IPS-18c (cell line): ENCODE measurements around the gene U2AF1.
"Not testable (repeated sequence)": the region's sequence is repeated elsewhere in the genome, so short reads cannot be mapped to it uniquely, and the experiment has no call there.

Experiments
- H3K4me3 ChIP-seq: 2 replicates; pipeline ENCODE4 v1.7.0; 2013; ENCODE audit warnings: low read depth, mild to moderate bottlenecking, low read length, moderate library complexity; ENCODE audit not compliant: insufficient read depth
- H3K9me3 ChIP-seq: one replicate; pipeline ENCODE4 v1.6.1; 2013; ENCODE audit warnings: mild to moderate bottlenecking, low read length, moderate library complexity; ENCODE audit not compliant: control insufficient read depth, insufficient read depth

Gene U2AF1

DNA sequence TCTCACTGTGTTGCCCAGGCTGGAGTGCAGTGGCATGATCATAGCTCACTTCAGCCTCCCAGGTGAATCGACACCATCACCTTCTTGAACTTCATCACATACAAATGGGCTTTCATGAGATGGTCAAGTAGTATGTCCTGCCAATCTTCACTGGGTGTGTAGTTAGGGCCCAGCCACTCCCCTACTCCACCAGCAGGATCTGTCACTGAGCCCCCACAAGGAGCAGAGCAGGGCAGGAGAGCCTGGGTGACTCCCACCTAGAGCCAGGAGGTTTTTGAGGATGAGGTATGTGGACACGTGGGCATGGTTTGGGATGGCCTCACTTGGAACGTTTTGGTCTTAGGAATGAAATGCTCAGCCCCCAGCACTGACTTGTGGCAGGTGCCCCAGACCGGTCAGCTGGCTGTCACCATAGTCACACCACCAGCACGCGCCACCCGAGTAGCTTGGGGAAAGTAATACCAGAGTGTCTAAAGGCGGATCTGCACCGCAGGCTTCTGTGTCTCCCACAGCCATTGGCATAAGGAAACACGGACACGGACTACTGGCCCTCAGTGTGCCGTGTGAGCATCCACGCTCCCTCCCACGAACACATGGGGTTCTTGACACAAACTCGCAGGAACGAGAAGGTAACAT lies 15.3 kb downstream of the U2AF1 start:
- H3K9me3 ChIP-seq, H3K4me3 ChIP-seq: not testable (repeated sequence)

DNA sequence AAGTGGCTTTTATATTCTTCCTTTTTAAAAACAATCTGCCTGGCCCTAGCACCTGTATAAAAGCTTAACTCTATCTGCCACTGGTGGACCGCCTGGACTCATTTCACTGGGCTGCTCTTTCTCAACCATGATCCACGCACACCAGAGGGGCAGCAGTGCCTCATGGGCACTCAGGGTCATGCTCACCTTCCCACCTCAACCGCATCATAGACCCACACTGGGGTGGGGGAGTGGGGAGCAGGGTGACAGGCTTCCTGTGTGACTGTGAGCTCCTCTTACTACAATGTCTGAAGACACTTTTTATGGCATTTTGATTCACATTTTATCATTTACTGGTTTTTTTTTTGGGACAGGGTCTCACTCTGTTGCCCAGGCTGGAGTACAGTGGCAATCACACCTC lies 16.4 kb downstream of the U2AF1 start:
- H3K4me3 ChIP-seq: not testable (repeated sequence)

DNA sequence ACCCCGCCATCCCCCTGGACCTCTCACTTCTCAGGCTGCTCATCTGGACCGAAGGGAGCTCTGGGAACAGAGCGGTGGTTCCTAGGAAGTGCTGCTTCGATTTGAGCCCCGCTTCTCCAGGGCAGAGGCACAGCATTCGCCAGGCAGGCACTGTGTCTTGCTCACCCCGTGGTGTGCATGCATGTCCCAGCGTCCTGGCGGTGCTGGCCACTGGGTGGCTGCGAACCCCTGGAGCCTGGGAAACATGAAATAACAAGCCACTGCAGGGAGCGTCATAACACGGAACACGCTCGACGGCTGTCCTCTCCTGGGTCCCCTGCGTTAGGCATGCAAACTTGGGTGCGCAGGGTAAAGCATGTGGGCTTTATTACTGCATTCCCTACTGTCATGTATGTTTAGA lies 17.9 kb downstream of the U2AF1 start:
- H3K9me3 ChIP-seq: not testable (repeated sequence)

More for the DNA sequence above, 16.4 kb downstream of the U2AF1 start:
- H3K9me3 ChIP-seq: not testable (repeated sequence)

GRCh38 chr21:43082587-43083300 lies 24.6 kb downstream of the U2AF1 start:
- H3K9me3 ChIP-seq, H3K4me3 ChIP-seq: not testable (repeated sequence)

More for the DNA sequence above, 17.9 kb downstream of the U2AF1 start:
- H3K4me3 ChIP-seq: not testable (repeated sequence)

DNA sequence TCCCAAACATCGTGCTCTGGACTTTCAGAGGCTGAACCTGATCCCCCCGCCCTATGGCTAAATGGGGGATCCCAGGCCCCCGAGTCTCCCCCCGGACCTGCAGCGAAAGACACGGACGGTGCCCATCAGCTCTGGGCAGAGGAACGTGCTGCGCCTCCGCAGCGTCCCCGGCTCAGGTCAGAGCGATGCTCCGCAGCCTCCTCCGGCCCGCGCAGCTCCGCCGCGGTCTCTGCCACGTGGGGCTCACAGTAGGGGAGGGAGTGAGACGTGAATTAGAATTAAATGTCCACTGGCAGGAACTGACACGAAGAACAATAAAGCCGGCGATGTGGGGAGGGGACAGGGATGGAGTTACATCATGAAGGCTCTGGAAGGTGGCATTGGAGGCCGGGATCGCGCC lies 30.7 kb downstream of the U2AF1 start:
- H3K9me3 ChIP-seq, H3K4me3 ChIP-seq: not testable (repeated sequence)

DNA sequence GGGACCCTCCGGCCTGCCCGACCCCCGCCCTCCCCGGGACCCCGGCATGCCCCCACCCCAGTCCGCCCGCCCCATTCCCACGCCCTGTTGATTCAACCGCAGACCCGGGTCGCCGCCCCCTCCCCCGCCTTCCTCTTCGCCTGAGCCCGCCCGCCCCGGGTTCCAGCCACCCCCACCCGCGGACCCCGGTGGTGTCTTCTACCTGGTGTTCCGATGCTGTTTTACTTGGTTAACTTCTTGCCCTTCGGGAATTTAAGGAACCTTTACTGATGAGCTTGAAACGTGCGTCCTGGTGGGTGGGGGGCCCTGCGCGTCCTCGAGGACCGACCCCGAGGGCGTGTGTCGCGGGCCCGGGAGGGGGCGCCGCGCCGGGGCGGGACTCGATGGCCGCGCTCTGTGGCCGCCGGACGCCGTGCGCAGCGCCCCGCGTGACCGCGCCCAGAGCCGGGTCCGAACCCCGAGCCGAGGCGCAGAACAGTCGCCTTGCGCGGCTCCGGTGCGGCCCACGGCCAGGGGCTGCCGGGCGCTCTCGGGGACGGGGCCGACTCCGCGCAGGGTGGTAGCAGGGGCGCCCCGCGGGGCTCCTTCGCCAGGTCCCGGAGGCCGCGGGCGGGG lies 31.2 kb downstream of the U2AF1 start:
- H3K4me3 ChIP-seq, H3K9me3 ChIP-seq: not testable (repeated sequence)

DNA sequence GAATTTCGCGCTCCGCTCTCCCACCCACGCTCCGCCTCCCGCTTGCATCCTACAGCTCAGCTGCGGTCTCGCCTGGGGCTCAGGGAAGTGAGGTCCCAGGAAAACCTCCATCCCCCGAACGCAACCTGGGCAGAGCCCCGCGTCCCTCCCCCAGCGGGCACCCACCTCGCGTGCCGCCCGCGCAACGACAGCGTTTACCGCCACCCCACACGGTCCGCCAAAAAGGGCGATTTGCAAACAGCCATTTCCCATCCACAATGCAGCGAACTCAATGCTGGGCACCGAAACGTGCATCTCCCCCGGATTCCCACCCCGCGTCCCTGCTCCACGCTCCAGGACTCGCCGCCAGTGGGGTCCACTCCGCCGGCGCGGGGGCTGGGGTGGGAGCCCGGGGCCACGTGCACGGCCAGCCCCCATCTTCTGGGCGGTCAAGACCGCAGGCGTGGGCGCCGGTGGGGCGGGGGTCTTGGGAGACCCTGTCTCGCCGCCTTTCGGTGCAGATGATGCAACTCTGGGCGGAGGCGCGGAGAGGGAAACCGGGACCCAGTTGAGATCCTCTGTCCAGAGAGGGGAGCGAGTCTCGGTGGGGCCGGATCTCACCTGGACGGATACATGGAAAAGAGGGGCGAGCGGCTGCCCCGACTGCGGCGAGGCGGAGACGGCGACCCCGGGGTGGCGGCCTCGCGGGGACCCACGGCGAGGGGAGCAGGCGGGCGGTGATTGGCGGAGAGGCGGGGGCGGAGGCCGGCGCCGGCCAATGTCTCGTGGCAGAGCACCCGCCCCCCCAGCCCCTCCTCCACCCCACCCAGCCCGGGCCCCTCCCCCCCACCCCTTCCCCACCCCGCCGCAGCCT lies 32.0 kb downstream of the U2AF1 start, which contains the start of gene CBS:
Gene CBS (minus strand): TSS at position 666 of the 853 bp plus-strand sequence. CDS start 3,642 bp downstream, outside the sequence.
- H3K4me3 ChIP-seq, H3K9me3 ChIP-seq: not testable (repeated sequence)

GRCh38 chr21:43074401-43075169 lies 32.8 kb downstream of the U2AF1 start:
- not testable (repeated sequence) for H3K4me3 ChIP-seq, H3K9me3 ChIP-seq

GRCh38 chr21:43072742-43073141 lies 34.6 kb downstream of the U2AF1 start:
- not testable (repeated sequence) for H3K9me3 ChIP-seq, H3K4me3 ChIP-seq

GRCh38 chr21:43069682-43070081 lies 37.7 kb downstream of the U2AF1 start:
- H3K9me3 ChIP-seq, H3K4me3 ChIP-seq: not testable (repeated sequence)

DNA sequence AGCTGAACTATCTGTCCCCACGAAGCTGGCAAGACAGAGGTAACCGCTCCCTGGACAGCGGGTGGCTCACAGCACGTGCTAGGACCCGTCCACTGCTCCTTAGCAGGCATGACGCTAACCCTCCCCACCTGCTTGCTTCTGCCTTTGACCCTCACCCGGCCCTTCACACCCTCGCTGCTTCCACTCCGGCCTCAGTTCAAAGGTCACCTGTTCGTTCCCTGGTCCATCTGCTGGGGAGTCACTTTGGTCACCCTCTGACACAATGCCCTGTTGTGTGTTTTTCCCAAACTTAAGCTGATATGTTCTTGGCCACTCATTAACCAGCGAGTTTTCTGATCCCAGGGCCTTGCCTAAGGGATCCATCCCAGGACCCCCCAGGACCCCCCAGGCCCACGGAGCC lies 39.3 kb downstream of the U2AF1 start:
- not testable (repeated sequence) for H3K9me3 ChIP-seq, H3K4me3 ChIP-seq

DNA sequence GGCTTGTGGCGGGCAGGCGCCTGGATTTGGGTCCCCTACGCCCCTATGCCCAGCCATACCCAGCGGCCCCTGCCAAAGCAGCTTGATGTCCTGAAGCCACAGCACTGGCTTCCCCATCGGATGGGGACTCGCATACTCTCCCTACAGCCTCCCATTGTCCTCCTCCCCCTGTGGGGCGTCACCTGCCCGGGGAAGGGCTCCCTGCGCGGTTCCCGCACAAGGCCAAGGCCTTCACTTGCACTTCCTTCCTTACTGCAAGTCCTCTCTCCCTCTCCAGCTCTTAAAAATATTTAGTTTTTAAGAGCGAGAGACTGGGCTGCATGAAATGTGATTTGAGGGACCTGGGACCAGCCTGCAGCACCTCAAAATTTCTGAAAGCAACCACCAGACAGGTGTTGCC lies 40.7 kb downstream of the U2AF1 start:
- not testable (repeated sequence) for H3K9me3 ChIP-seq, H3K4me3 ChIP-seq

DNA sequence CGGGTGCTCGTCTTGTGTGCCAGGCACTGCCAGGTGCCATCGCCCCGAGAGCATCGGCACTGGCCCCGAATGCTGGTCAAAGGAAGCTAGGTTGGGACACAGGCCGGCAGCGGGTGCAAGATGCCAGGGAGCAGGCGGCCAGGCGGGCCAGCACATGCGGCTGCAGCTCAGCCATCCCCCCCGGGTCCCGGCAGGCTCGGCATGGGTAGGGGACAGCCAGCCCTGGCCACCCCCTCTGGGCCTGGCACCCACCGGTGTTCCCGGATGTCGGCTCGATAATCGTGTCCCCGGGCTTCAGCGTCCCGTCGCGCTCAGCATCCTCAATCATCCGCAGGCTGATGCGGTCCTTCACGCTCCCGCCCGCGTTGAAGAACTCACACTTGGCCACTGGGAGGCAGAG lies 41.4 kb downstream of the U2AF1 start:
- H3K4me3 ChIP-seq, H3K9me3 ChIP-seq: not testable (repeated sequence)

- H3K4me3 ChIP-seq, H3K9me3 ChIP-seq: not testable (repeated sequence)
Measured at GRCh38 chr21:43064265-43064917, 43.0 kb downstream of the U2AF1 start.

DNA sequence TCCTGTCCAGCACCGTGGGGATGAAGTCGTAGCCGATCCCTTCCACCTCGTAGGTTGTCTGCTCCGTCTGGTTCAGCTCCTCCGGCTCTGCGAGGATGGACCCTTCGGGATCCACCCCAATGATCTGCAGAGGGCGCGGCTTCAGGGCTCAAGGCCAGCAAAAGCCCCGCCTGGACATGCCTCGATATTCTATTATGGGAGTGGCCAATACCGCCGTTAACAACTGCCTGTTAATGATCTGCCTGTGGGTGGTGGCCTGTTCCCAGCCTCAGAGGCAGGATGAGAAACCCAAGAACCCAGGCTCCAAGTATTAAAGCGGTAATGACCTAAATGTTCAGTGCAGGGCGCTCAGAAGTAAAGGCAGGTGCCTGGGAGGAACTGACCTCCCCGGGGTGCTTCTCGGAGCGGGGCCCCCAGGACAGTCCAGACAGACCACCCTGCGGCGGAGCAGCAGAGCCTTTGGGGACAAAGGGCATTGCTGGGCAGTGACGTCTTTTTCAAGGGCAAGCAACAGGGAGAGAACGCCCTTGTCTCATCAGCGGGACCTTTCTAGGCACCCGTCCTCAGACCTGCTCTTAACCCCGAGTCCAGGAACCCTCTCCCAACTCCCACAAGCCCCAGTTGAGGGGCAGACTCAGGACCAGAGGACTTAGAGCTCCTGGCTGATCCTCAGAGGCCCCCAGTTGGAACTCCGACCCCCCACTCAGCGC lies 44.3 kb downstream of the U2AF1 start:
- not testable (repeated sequence) for H3K9me3 ChIP-seq, H3K4me3 ChIP-seq

- not testable (repeated sequence) for H3K4me3 ChIP-seq, H3K9me3 ChIP-seq
Measured at GRCh38 chr21:43053112-43053511, 54.3 kb downstream of the U2AF1 start.
